H54 (cell line): Measurements from ENCODE around the gene SLC9A9.

Experiments used
- DNase-seq: peaks from one replicate; pipeline ENCODE4 v3.0.0; 2011; ENCODE audit warnings: low spot score, mixed read lengths; ENCODE audit not compliant: insufficient read length
- FAIRE-seq: peaks from 3 replicates; lab custom pipeline; 2011; peaks lifted over from hg19 to GRCh38; lab: Jason Lieb, UNC
- POLR2A ChIP-seq: IDR thresholded peaks from 2 replicates; pipeline ENCODE4 v1.6.1; 2011; ENCODE audit warnings: low read depth, mild to moderate bottlenecking, low read length

Gene SLC9A9

GRCh38 chr3:143661677-143662076 lies 186.6 kb downstream of the SLC9A9 start:
- DNase-seq (no peak), FAIRE-seq (no peak)
- TF ChIP-seq POLR2A, result no peak

- DNase-seq (no peak), FAIRE-seq (no peak)
- TF ChIP-seq POLR2A, result no peak
Observed at GRCh38 chr3:143658861-143659260, 189.4 kb downstream of the SLC9A9 start.

GRCh38 chr3:143658116-143658515 lies 190.2 kb downstream of the SLC9A9 start:
- no peak for TF ChIP-seq POLR2A
- no peak for DNase-seq
- FAIRE-seq, result no peak

GRCh38 chr3:143657391-143657790 lies 190.9 kb downstream of the SLC9A9 start:
- no peak for TF ChIP-seq POLR2A
- FAIRE-seq (no peak), DNase-seq (no peak)

GRCh38 chr3:143654906-143655305 lies 193.4 kb downstream of the SLC9A9 start:
- DNase-seq, result no peak
- no peak for FAIRE-seq
- no peak for TF ChIP-seq POLR2A

GRCh38 chr3:143653935-143654334 lies 194.3 kb downstream of the SLC9A9 start:
- DNase-seq (no peak), FAIRE-seq (no peak)
- TF ChIP-seq POLR2A, result no peak

- DNase-seq (no peak), FAIRE-seq (no peak)
- TF ChIP-seq POLR2A, result no peak
Observed at GRCh38 chr3:143653493-143653892, 194.8 kb downstream of the SLC9A9 start.

- DNase-seq (no peak), FAIRE-seq (no peak)
- no peak for TF ChIP-seq POLR2A
Observed at GRCh38 chr3:143652118-143652517, 196.2 kb downstream of the SLC9A9 start.

GRCh38 chr3:143650827-143651226 lies 197.4 kb downstream of the SLC9A9 start:
- FAIRE-seq (no peak), DNase-seq (no peak)

GRCh38 chr3:143650120-143650519 lies 198.1 kb downstream of the SLC9A9 start:
- no peak for TF ChIP-seq POLR2A
- DNase-seq (no peak), FAIRE-seq (no peak)

More at GRCh38 chr3:143650827-143651226, 197.4 kb downstream of the SLC9A9 start:
- no peak for TF ChIP-seq POLR2A

- TF ChIP-seq POLR2A, result no peak
- FAIRE-seq (peak; percentile 64), DNase-seq (no peak)
Observed at GRCh38 chr3:143648708-143649107, 199.6 kb downstream of the SLC9A9 start.

GRCh38 chr3:143648218-143648617 lies 200.1 kb downstream of the SLC9A9 start:
- DNase-seq (no peak), FAIRE-seq (no peak)
- no peak for TF ChIP-seq POLR2A

- TF ChIP-seq POLR2A, result no peak
- peak; percentile 23 for DNase-seq
- peak; percentile 83 for FAIRE-seq
Observed at GRCh38 chr3:143644370-143645089, 203.7 kb downstream of the SLC9A9 start.

GRCh38 chr3:143643905-143644304 lies 204.4 kb downstream of the SLC9A9 start:
- FAIRE-seq, result no peak
- TF ChIP-seq POLR2A, result no peak
- DNase-seq, result no peak

- TF ChIP-seq POLR2A, result no peak
- DNase-seq, result no peak
- FAIRE-seq, result no peak
Observed at GRCh38 chr3:143640774-143641173, 207.5 kb downstream of the SLC9A9 start.
